WTC11 (cell line): ENCODE data around the gene LRR1. TPM values are rescaled to one million over a fixed set of nuclear protein-coding genes. Genes with fewer than 3 reads are reported as not detected.

Source experiments
- ATAC-seq: fragments of 200-7000 bp; cut with Tn5 transposase; 2 replicates; pipeline ENCODE4 v1.10.0; 2021; ENCODE audit warnings: mild to moderate bottlenecking, moderate library complexity
- CTCF ChIA-PET: fragments of 300-600 bp; sonication (Branson Sonifier 250); formaldehyde crosslinking; loops from one replicate; lab custom pipeline; 2021; ENCODE audit warnings: antibody characterized with exemption; lab: Charles Lee
- POLR2A ChIA-PET: fragments of 350-600 bp; sonication (Branson Sonifier 250); formaldehyde crosslinking; loops from one replicate; lab custom pipeline; 2021; ENCODE audit warnings: antibody characterized with exemption; lab: Charles Lee
- DNase-seq: peaks from one replicate; pipeline ENCODE4 v3.0.0; 2021; ENCODE audit warnings: low spot score
- H3K27ac Mint-ChIP-seq: 2 replicates; pipeline ENCODE4 v1.8.0; 2021; ENCODE audit warnings: mixed read lengths
- H3K27me3 Mint-ChIP-seq: 2 replicates; pipeline ENCODE4 v1.8.0; 2021; ENCODE audit warnings: low read depth, mild to moderate bottlenecking, moderate library complexity, mixed read lengths
- H3K36me3 Mint-ChIP-seq: 2 replicates; pipeline ENCODE4 v1.8.0; 2021; ENCODE audit warnings: mixed read lengths
- H3K4me1 Mint-ChIP-seq: 2 replicates; pipeline ENCODE4 v1.8.0; 2022; ENCODE audit warnings: mixed read lengths
- H3K4me3 Mint-ChIP-seq: 2 replicates; pipeline ENCODE4 v1.8.0; 2021; ENCODE audit warnings: mild to moderate bottlenecking, moderate library complexity, mixed read lengths
- H3K9me3 Mint-ChIP-seq: 2 replicates; pipeline ENCODE4 v1.8.0; 2021; ENCODE audit warnings: mixed read lengths
- AR ChIP-seq: fragments of 250-450 bp; sonication (Bioruptor Pico); IDR thresholded peaks from 2 replicates; pipeline ENCODE4 v1.9.0; 2021; ENCODE audit warnings: mild to moderate bottlenecking
- ARID4B ChIP-seq: sonication (generic); formaldehyde crosslinking; IDR thresholded peaks from 2 replicates; pipeline ENCODE4 v1.8.0; 2023; ENCODE audit warnings: missing genetic modification reagents, mild to moderate bottlenecking, borderline replicate concordance
- ATF1 ChIP-seq: sonication (generic); formaldehyde crosslinking; IDR thresholded peaks from 2 replicates; pipeline ENCODE4 v1.8.1; 2023; ENCODE audit warnings: mild to moderate bottlenecking, moderate library complexity, missing genetic modification reagents
- CREM ChIP-seq: sonication (generic); formaldehyde crosslinking; IDR thresholded peaks from 2 replicates; pipeline ENCODE4 v1.8.1; 2022; ENCODE audit warnings: mild to moderate bottlenecking, missing genetic modification reagents, moderate library complexity
- ELF4 ChIP-seq: sonication (generic); formaldehyde crosslinking; IDR thresholded peaks from 2 replicates; pipeline ENCODE4 v1.8.1; 2022; ENCODE audit warnings: low read depth, mild to moderate bottlenecking, moderate library complexity, missing genetic modification reagents
- IRF2 ChIP-seq: sonication (generic); formaldehyde crosslinking; IDR thresholded peaks from 2 replicates; pipeline ENCODE4 v1.8.0; 2022; ENCODE audit warnings: low read depth, missing genetic modification reagents, borderline replicate concordance
- NR2C2 ChIP-seq: sonication (generic); formaldehyde crosslinking; IDR thresholded peaks from 2 replicates; pipeline ENCODE4 v1.8.0; 2022; ENCODE audit warnings: mild to moderate bottlenecking, missing genetic modification reagents
- SOX15 ChIP-seq: fragments of 250-450 bp; sonication (Bioruptor Pico); IDR thresholded peaks from 2 replicates; pipeline ENCODE4 v1.9.0; 2021; ENCODE audit warnings: mild to moderate bottlenecking
- TP53 ChIP-seq: sonication (generic); formaldehyde crosslinking; IDR thresholded peaks from 2 replicates; pipeline ENCODE4 v1.8.1; 2023; ENCODE audit warnings: mild to moderate bottlenecking, missing genetic modification reagents
- ZBTB21 ChIP-seq: sonication (generic); formaldehyde crosslinking; IDR thresholded peaks from 2 replicates; pipeline ENCODE4 v1.8.1; 2023; ENCODE audit warnings: mild to moderate bottlenecking, missing genetic modification reagents, borderline replicate concordance
- ZNF317 ChIP-seq: sonication (generic); formaldehyde crosslinking; IDR thresholded peaks from 2 replicates; pipeline ENCODE4 v1.8.1; 2023; ENCODE audit warnings: low read depth, mild to moderate bottlenecking, moderate library complexity, missing genetic modification reagents, borderline replicate concordance
- ZNF532 ChIP-seq: fragments of 250-450 bp; sonication (Bioruptor Pico); IDR thresholded peaks from 2 replicates; pipeline ENCODE4 v1.9.0; 2021; ENCODE audit warnings: mild to moderate bottlenecking, borderline replicate concordance
- total RNA-seq: library from RNA; stranded (reverse); gene quantifications from 3 replicates; pipeline ENCODE4 v1.2.3, GENCODE V29; 2021
- TF ChIP-seq, protein P1 (sequence below): sonication (generic); formaldehyde crosslinking; IDR thresholded peaks from 2 replicates; pipeline ENCODE4 v1.8.0; 2022; ENCODE audit warnings: mild to moderate bottlenecking, missing genetic modification reagents
- TF ChIP-seq, protein P2 (sequence below): sonication (generic); formaldehyde crosslinking; IDR thresholded peaks from 2 replicates; pipeline ENCODE4 v1.8.0; 2022; ENCODE audit warnings: mild to moderate bottlenecking, missing genetic modification reagents
- TF ChIP-seq, protein P3 (sequence below): sonication (generic); formaldehyde crosslinking; IDR thresholded peaks from 2 replicates; pipeline ENCODE4 v1.8.1; 2023; ENCODE audit warnings: mild to moderate bottlenecking, missing genetic modification reagents
- TF ChIP-seq, protein P4 (sequence below): sonication (generic); formaldehyde crosslinking; IDR thresholded peaks from 2 replicates; pipeline ENCODE4 v1.8.0; 2022; ENCODE audit warnings: missing genetic modification reagents

LRR1 gene
- total RNA-seq, 1 experiment from 2014 or later: 42.6 TPM

- TF ChIP-seq, protein P1, sequence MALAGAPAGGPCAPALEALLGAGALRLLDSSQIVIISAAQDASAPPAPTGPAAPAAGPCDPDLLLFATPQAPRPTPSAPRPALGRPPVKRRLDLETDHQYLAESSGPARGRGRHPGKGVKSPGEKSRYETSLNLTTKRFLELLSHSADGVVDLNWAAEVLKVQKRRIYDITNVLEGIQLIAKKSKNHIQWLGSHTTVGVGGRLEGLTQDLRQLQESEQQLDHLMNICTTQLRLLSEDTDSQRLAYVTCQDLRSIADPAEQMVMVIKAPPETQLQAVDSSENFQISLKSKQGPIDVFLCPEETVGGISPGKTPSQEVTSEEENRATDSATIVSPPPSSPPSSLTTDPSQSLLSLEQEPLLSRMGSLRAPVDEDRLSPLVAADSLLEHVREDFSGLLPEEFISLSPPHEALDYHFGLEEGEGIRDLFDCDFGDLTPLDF (CRISPR knock-in tag): no peak
- TF ChIP-seq ZBTB21 (CRISPR knock-in tag) (no peak), ZNF532 (no peak), TP53 (CRISPR knock-in tag) (no peak), CREM (no peak), NR2C2 (CRISPR knock-in tag) (no peak), ARID4B (no peak)
- TF ChIP-seq, protein P2, sequence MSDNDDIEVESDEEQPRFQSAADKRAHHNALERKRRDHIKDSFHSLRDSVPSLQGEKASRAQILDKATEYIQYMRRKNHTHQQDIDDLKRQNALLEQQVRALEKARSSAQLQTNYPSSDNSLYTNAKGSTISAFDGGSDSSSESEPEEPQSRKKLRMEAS: no peak
- TF ChIP-seq, protein P3, sequence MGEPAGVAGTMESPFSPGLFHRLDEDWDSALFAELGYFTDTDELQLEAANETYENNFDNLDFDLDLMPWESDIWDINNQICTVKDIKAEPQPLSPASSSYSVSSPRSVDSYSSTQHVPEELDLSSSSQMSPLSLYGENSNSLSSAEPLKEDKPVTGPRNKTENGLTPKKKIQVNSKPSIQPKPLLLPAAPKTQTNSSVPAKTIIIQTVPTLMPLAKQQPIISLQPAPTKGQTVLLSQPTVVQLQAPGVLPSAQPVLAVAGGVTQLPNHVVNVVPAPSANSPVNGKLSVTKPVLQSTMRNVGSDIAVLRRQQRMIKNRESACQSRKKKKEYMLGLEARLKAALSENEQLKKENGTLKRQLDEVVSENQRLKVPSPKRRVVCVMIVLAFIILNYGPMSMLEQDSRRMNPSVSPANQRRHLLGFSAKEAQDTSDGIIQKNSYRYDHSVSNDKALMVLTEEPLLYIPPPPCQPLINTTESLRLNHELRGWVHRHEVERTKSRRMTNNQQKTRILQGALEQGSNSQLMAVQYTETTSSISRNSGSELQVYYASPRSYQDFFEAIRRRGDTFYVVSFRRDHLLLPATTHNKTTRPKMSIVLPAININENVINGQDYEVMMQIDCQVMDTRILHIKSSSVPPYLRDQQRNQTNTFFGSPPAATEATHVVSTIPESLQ: no peak
- Mint-ChIP-seq H3K4me3 (no peak overlapping the region), H3K27ac (no peak overlapping the region), H3K36me3 (peaks cover 15% of the 10 kb centered on the region), H3K27me3 (no peaks in the 10 kb centered on the region; the same call in 1 of the 2 replicates), H3K4me1 (no peaks in the 10 kb centered on the region), H3K9me3 (peaks cover 11% of the 10 kb centered on the region)
- ATAC-seq (no peak), DNase-seq (no peak)
- POLR2A ChIA-PET: no interaction called here
- CTCF ChIA-PET: interaction anchor here (2.4 kb wide), 1 partner anchor 105 kb away, joined by 7 read pairs; no protein-coding TSS in a partner anchor
Measured at GRCh38 chr14:49566714-49567113, 32.0 kb upstream of the LRR1 start.

DNA sequence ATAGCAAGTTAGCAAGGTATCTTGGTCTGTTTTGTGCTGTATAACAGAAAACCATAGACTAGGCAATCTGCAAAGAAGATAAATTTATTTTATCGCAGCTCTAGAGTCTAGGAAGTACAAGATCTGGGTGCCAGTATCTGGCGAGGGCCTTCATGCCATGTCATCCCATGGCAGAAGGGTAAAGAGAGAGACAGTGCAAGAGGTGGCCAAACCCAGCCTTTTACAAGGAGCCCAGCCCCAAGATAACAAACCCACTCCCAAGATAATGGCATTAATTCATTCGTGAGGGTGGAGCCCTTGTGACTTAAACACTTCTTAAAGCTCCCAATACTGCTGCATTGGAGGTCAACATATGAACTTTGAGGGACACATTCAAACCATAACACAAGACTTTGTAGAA is 29.5 kb upstream of the LRR1 start:
- ChIA-PET POLR2A (no interaction called here), CTCF (interaction anchor here (1.1 kb wide), 1 partner anchor 18 kb away, joined by 3 read pairs; no protein-coding TSS in a partner anchor)
- DNase-seq: no peak
- H3K4me3 Mint-ChIP-seq: no peak overlapping the region
- no peaks in the 10 kb centered on the region; the same call in 1 of the 2 replicates for H3K27me3 Mint-ChIP-seq
- H3K36me3 Mint-ChIP-seq: peaks cover 37% of the 10 kb centered on the region
- no peak for ATAC-seq
- H3K27ac Mint-ChIP-seq: no peak overlapping the region
- no peaks in the 10 kb centered on the region for H3K4me1 Mint-ChIP-seq
- H3K9me3 Mint-ChIP-seq: peaks cover 17% of the 10 kb centered on the region
- TF ChIP-seq ELF4 (CRISPR knock-in tag) (no peak), ZNF317 (CRISPR knock-in tag) (no peak), ATF1 (CRISPR knock-in tag) (no peak), SOX15 (CRISPR knock-in tag) (no peak), IRF2 (CRISPR knock-in tag) (no peak), AR (no peak)
- TF ChIP-seq, protein P4, sequence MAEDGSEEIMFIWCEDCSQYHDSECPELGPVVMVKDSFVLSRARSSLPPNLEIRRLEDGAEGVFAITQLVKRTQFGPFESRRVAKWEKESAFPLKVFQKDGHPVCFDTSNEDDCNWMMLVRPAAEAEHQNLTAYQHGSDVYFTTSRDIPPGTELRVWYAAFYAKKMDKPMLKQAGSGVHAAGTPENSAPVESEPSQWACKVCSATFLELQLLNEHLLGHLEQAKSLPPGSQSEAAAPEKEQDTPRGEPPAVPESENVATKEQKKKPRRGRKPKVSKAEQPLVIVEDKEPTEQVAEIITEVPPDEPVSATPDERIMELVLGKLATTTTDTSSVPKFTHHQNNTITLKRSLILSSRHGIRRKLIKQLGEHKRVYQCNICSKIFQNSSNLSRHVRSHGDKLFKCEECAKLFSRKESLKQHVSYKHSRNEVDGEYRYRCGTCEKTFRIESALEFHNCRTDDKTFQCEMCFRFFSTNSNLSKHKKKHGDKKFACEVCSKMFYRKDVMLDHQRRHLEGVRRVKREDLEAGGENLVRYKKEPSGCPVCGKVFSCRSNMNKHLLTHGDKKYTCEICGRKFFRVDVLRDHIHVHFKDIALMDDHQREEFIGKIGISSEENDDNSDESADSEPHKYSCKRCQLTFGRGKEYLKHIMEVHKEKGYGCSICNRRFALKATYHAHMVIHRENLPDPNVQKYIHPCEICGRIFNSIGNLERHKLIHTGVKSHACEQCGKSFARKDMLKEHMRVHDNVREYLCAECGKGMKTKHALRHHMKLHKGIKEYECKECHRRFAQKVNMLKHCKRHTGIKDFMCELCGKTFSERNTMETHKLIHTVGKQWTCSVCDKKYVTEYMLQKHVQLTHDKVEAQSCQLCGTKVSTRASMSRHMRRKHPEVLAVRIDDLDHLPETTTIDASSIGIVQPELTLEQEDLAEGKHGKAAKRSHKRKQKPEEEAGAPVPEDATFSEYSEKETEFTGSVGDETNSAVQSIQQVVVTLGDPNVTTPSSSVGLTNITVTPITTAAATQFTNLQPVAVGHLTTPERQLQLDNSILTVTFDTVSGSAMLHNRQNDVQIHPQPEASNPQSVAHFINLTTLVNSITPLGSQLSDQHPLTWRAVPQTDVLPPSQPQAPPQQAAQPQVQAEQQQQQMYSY: no peak
